Activated B cell treated with CpG ODN at 0.5 μM for 24 hours (primary cell): ENCODE measurements around the gene TMPO. TPM values are rescaled to one million over a fixed set of nuclear protein-coding genes. Genes with fewer than 3 reads are reported as not detected.

Experiments used
- ATAC-seq: fragments of 200-7000 bp; cut with Tn5 transposase; one replicate; pipeline ENCODE4 v1.10.0; 2021; ENCODE audit warnings: low read depth, mild to moderate bottlenecking, moderate library complexity
- CTCF ChIA-PET: fragments of 350-600 bp; sonication (Branson Sonifier 250); formaldehyde crosslinking; loops from one replicate; lab custom pipeline; 2021; ENCODE audit warnings: antibody characterized with exemption; lab: Charles Lee
- POLR2A ChIA-PET: fragments of 350-600 bp; sonication (Branson Sonifier 250); formaldehyde crosslinking; loops from one replicate; lab custom pipeline; 2021; ENCODE audit warnings: antibody characterized with exemption; lab: Charles Lee
- DNase-seq: peaks from one replicate; pipeline ENCODE4 v3.0.0; 2022
- H3K27ac Mint-ChIP-seq: one replicate; pipeline ENCODE4 v1.8.0; 2020; ENCODE audit warnings: mixed read lengths
- H3K27me3 Mint-ChIP-seq: one replicate; pipeline ENCODE4 v1.8.0; 2021; ENCODE audit warnings: mixed read lengths
- H3K36me3 Mint-ChIP-seq: one replicate; pipeline ENCODE4 v1.8.0; 2021; ENCODE audit warnings: low read depth, mixed read lengths
- H3K4me1 Mint-ChIP-seq: one replicate; pipeline ENCODE4 v1.8.0; 2021; ENCODE audit warnings: mixed read lengths
- H3K4me3 Mint-ChIP-seq: one replicate; pipeline ENCODE4 v1.8.0; 2020; ENCODE audit warnings: mild to moderate bottlenecking, mixed read lengths
- H3K9me3 Mint-ChIP-seq: one replicate; pipeline ENCODE4 v1.8.0; 2020; ENCODE audit warnings: mixed read lengths
- CTCF ChIP-seq: fragments of 200-600 bp; IDR thresholded peaks from one replicate; pipeline ENCODE4 v1.8.0; 2022; ENCODE audit warnings: antibody characterized with exemption, mild to moderate bottlenecking
- intact Hi-C: fragments of 100-400 bp; cut with micrococcal nuclease; formaldehyde crosslinking; loops from one replicate; pipeline ENCODE4 v1.15.1; 2024
- total RNA-seq: library from RNA; stranded (reverse); gene quantifications from 2 replicates; pipeline ENCODE4 v1.2.3, GENCODE V29; 2022

The TMPO gene
- total RNA-seq, 1 donor from 2014 or later: 115 TPM

- DNase-seq (no peak), ATAC-seq (no peak)
- ChIA-PET CTCF (no interaction called here), POLR2A (no interaction called here)
- H3K27ac Mint-ChIP-seq: no peak overlapping the region
- intact Hi-C loops: no loop called here
- no peaks in the 10 kb centered on the region for H3K9me3 Mint-ChIP-seq
- no peak overlapping the region for H3K4me3 Mint-ChIP-seq
- no peaks in the 10 kb centered on the region for H3K4me1 Mint-ChIP-seq
- peaks cover 9% of the 10 kb centered on the region for H3K27me3 Mint-ChIP-seq
- no peaks in the 10 kb centered on the region for H3K36me3 Mint-ChIP-seq
- TF ChIP-seq CTCF: no peak
Measured at GRCh38 chr12:98470469-98471082, 44.8 kb upstream of the TMPO start.

GRCh38 chr12:98471085-98471484 lies 44.3 kb upstream of the TMPO start:
- intact Hi-C loops: no loop called here
- ChIA-PET POLR2A (no interaction called here), CTCF (no interaction called here)
- Mint-ChIP-seq H3K9me3 (no peaks in the 10 kb centered on the region), H3K36me3 (no peaks in the 10 kb centered on the region), H3K27me3 (peaks cover 9% of the 10 kb centered on the region), H3K27ac (no peak overlapping the region), H3K4me3 (no peak overlapping the region), H3K4me1 (no peaks in the 10 kb centered on the region)
- ATAC-seq (no peak), DNase-seq (no peak)
- TF ChIP-seq CTCF: no peak

GRCh38 chr12:98475565-98475908 lies 39.9 kb upstream of the TMPO start:
- peaks cover 2% of the 10 kb centered on the region for H3K27me3 Mint-ChIP-seq
- ChIA-PET POLR2A (no interaction called here), CTCF (no interaction called here)
- intact Hi-C loops: no loop called here
- no peak for DNase-seq
- H3K27ac Mint-ChIP-seq: no peak overlapping the region
- H3K4me1 Mint-ChIP-seq: no peaks in the 10 kb centered on the region
- H3K4me3 Mint-ChIP-seq: no peak overlapping the region
- TF ChIP-seq CTCF: no peak
- ATAC-seq: no peak
- no peaks in the 10 kb centered on the region for H3K36me3 Mint-ChIP-seq
- H3K9me3 Mint-ChIP-seq: peaks cover 7% of the 10 kb centered on the region

- no peaks in the 10 kb centered on the region for H3K27me3 Mint-ChIP-seq
- intact Hi-C loops: no loop called here
- ChIA-PET POLR2A (no interaction called here), CTCF (no interaction called here)
- H3K36me3 Mint-ChIP-seq: no peaks in the 10 kb centered on the region
- no peak overlapping the region for H3K27ac Mint-ChIP-seq
- H3K4me1 Mint-ChIP-seq: no peaks in the 10 kb centered on the region
- ATAC-seq (no peak), DNase-seq (no peak)
- no peak overlapping the region for H3K4me3 Mint-ChIP-seq
- H3K9me3 Mint-ChIP-seq: peaks cover 7% of the 10 kb centered on the region
- TF ChIP-seq CTCF: no peak
Measured at GRCh38 chr12:98478606-98479005, 36.8 kb upstream of the TMPO start.

GRCh38 chr12:98483621-98484503 lies 31.5 kb upstream of the TMPO start:
- ChIA-PET CTCF (no interaction called here), POLR2A (no interaction called here)
- no peak overlapping the region for H3K27ac Mint-ChIP-seq

More at GRCh38 chr12:98483621-98484503, 31.5 kb upstream of the TMPO start:
- TF ChIP-seq CTCF: no peak
- no peaks in the 10 kb centered on the region for H3K36me3 Mint-ChIP-seq
- no peaks in the 10 kb centered on the region for H3K9me3 Mint-ChIP-seq
- intact Hi-C loops: no loop called here
- DNase-seq (no peak), ATAC-seq (no peak)
- H3K4me3 Mint-ChIP-seq: no peak overlapping the region
- H3K4me1 Mint-ChIP-seq: no peaks in the 10 kb centered on the region
- H3K27me3 Mint-ChIP-seq: peaks cover 2% of the 10 kb centered on the region
